ENCODE measurements around the gene ATG7.

Gene ATG7

DNA sequence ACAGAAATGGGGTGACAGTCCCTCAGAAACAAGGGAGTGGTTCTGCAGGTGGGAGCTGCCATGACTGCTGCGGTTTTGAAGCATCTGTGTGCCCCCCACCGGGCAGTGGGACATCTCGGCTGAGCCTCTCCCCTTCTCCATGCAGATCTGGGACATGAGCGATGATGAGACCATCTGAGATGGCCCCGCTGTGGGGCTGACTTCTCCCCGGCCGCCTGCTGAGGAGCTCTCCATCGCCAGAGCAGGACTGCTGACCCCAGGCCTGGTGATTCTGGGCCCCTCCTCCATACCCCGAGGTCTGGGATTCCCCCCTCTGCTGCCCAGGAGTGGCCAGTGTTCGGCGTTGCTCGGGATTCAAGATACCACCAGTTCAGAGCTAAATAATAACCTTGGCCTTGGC is 282.5 kb downstream of the ATG7 start:
- Histone ChIP-seq H3F3A (ENCODE audit: insufficient read depth, low read length) (no peaks in the 10 kb centered on the region), H3K9ac (ENCODE audit: low read length) (no peak overlapping the region), H3K27ac (ENCODE audit: low read length) (no peak overlapping the region), H3K4me2 (ENCODE audit: low read depth, low read length) (no peak overlapping the region), H3K79me2 (ENCODE audit: low read length) (no peaks in the 10 kb centered on the region), H3K9me2 (replicated peaks; ENCODE audit: insufficient read depth, low read length) (no peaks in the 10 kb centered on the region), H3K36me3 (replicated peaks; ENCODE audit: insufficient read depth, low read length) (no peaks in the 10 kb centered on the region), H4K20me1 (ENCODE audit: insufficient read depth, low read length) (no peaks in the 10 kb centered on the region), H3K4me3 (ENCODE audit: low read length) (no peak overlapping the region), H3K27me3 (replicated peaks; ENCODE audit: insufficient read depth, low read length) (no peaks in the 10 kb centered on the region), H3K9me3 (replicated peaks; ENCODE audit: insufficient read depth, low read length) (no peaks in the 10 kb centered on the region), H2AFZ (ENCODE audit: low read length) (no peak overlapping the region), H3K4me1 (ENCODE audit: low read length) (no peaks in the 10 kb centered on the region)
- DNase-seq: no peak
- TF ChIP-seq EZH2 (optimal IDR thresholded peaks at IDR 0.05; ENCODE audit: low read depth, low read length) (no peak), EZH2phosphoT487 (IDR thresholded peaks at IDR 0.05; ENCODE audit: low read length) (no peak)
- TF ChIP-seq, protein P1, sequence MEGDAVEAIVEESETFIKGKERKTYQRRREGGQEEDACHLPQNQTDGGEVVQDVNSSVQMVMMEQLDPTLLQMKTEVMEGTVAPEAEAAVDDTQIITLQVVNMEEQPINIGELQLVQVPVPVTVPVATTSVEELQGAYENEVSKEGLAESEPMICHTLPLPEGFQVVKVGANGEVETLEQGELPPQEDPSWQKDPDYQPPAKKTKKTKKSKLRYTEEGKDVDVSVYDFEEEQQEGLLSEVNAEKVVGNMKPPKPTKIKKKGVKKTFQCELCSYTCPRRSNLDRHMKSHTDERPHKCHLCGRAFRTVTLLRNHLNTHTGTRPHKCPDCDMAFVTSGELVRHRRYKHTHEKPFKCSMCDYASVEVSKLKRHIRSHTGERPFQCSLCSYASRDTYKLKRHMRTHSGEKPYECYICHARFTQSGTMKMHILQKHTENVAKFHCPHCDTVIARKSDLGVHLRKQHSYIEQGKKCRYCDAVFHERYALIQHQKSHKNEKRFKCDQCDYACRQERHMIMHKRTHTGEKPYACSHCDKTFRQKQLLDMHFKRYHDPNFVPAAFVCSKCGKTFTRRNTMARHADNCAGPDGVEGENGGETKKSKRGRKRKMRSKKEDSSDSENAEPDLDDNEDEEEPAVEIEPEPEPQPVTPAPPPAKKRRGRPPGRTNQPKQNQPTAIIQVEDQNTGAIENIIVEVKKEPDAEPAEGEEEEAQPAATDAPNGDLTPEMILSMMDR (IDR thresholded peaks at IDR 0.05; ENCODE audit: low read length): no peak

DNA sequence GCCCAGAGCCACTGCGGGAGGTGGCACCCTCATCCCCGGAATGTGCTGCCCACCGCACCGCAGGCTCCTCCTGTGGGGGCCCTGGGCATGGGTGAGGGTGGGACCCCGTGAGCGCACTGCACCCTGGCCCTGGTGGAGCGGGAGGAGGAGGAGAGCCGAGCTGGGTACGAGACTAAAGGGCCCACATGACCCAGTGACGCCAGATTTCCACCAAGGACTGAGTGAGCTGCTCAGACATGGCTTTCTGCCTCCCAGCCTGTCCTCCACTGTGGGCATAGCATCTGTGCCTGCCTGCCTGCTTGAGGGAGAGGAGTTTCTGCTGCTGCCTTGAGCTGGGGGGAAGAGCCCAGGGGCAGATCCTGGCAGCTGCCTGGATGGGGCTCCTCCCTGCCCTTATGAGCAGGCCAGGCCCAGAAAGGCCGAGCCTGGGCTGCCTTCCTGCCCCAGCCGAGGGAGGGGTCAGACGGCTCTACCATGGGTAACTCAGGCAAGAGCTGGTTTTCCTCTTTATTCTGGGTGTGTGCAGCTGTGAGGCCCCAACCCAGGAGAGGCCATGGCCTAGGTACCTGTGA is 283.1 kb downstream of the ATG7 start:
- H3K4me2 ChIP-seq (ENCODE audit: low read depth, low read length): no peak overlapping the region
- no peaks in the 10 kb centered on the region for H3K9me3 ChIP-seq (replicated peaks; ENCODE audit: insufficient read depth, low read length)
- no peaks in the 10 kb centered on the region for H3K9me2 ChIP-seq (replicated peaks; ENCODE audit: insufficient read depth, low read length)
- H3K79me2 ChIP-seq (ENCODE audit: low read length): no peaks in the 10 kb centered on the region
- DNase-seq: no peak
- H3K27me3 ChIP-seq (replicated peaks; ENCODE audit: insufficient read depth, low read length): no peaks in the 10 kb centered on the region
- no peaks in the 10 kb centered on the region for H4K20me1 ChIP-seq (ENCODE audit: insufficient read depth, low read length)
- H3K4me3 ChIP-seq (ENCODE audit: low read length): no peak overlapping the region
- no peaks in the 10 kb centered on the region for H3K36me3 ChIP-seq (replicated peaks; ENCODE audit: insufficient read depth, low read length)
- no peak overlapping the region for H3K9ac ChIP-seq (ENCODE audit: low read length)
- no peaks in the 10 kb centered on the region for H3K4me1 ChIP-seq (ENCODE audit: low read length)
- H2AFZ ChIP-seq (ENCODE audit: low read length): no peak overlapping the region
- no peaks in the 10 kb centered on the region for H3F3A ChIP-seq (ENCODE audit: insufficient read depth, low read length)
- TF ChIP-seq EZH2 (optimal IDR thresholded peaks at IDR 0.05; ENCODE audit: low read depth, low read length): no peak
- no peak overlapping the region for H3K27ac ChIP-seq (ENCODE audit: low read length)

DNA sequence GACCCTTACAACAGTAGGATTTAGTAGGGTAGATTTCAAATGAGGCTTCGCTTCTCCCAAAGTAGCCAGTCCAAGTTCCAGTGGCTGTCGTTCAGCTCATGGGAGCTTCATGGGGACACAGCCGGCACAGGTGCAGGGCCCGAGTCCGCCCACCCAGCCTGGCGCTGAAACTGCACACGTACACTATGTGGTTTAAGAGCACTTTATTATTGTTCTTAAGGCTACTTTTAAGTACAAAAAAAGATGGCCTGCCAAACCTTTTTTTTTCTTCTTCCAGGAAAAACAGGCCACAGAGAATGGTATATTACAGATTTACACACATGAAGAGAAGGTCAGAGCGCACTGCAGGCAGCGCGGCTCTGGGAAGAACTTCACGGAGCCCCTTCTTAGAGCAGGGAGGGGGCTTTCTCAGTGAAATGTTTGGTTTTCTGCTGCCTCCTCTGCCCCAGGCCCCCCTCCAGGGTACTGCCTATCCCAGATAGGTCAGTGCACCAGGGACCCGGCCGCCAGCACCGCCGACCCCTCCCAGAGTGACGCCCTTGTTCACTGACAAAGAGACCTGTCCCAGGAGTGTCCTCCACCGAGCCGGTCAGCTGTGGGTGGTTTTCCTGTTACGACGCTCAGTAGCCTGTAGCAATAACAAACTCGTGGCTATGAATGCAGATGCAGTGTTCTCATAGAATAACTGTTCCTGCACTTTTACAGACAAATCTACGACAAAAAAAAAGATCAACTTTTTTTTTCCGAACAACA is 283.9 kb downstream of the ATG7 start:
- Histone ChIP-seq H2AFZ (ENCODE audit: low read length) (no peak overlapping the region), H4K20me1 (ENCODE audit: insufficient read depth, low read length) (no peaks in the 10 kb centered on the region), H3K4me1 (ENCODE audit: low read length) (no peaks in the 10 kb centered on the region), H3K9me2 (replicated peaks; ENCODE audit: insufficient read depth, low read length) (no peaks in the 10 kb centered on the region), H3K27ac (ENCODE audit: low read length) (no peak overlapping the region), H3K4me2 (ENCODE audit: low read depth, low read length) (no peak overlapping the region), H3K36me3 (replicated peaks; ENCODE audit: insufficient read depth, low read length) (no peaks in the 10 kb centered on the region), H3K27me3 (replicated peaks; ENCODE audit: insufficient read depth, low read length) (no peaks in the 10 kb centered on the region), H3K4me3 (ENCODE audit: low read length) (no peak overlapping the region), H3K9ac (ENCODE audit: low read length) (no peak overlapping the region), H3K9me3 (replicated peaks; ENCODE audit: insufficient read depth, low read length) (no peaks in the 10 kb centered on the region), H3F3A (ENCODE audit: insufficient read depth, low read length) (no peaks in the 10 kb centered on the region), H3K79me2 (ENCODE audit: low read length) (no peaks in the 10 kb centered on the region)
- no peak for DNase-seq
- TF ChIP-seq, protein P1 (IDR thresholded peaks at IDR 0.05; ENCODE audit: low read length): no peak
- TF ChIP-seq EZH2phosphoT487 (IDR thresholded peaks at IDR 0.05; ENCODE audit: low read length) (no peak), EZH2 (optimal IDR thresholded peaks at IDR 0.05; ENCODE audit: low read depth, low read length) (no peak)

Measured in MM.1S (cell line).